Glomerular endothelial cell (primary cell): ENCODE data around the gene STK11. TPM values are rescaled to one million over a fixed set of nuclear protein-coding genes. Genes with fewer than 3 reads are reported as not detected.

ENCODE experiments used
- DNase-seq: peaks from one replicate; pipeline ENCODE4 v3.0.0-alpha.2; 2011; ENCODE audit warnings: low read depth, low spot score; ENCODE audit errors: extremely low read depth
- total RNA-seq: library from RNA; depleted of rRNA; stranded (reverse); fragments of >200 nt; gene quantifications from 2 replicates; pipeline ENCODE4 v1.2.3, GENCODE V29; 2015

Gene STK11
- total RNA-seq, 1 donor from 2014 or later, result 77.7 TPM

DNA sequence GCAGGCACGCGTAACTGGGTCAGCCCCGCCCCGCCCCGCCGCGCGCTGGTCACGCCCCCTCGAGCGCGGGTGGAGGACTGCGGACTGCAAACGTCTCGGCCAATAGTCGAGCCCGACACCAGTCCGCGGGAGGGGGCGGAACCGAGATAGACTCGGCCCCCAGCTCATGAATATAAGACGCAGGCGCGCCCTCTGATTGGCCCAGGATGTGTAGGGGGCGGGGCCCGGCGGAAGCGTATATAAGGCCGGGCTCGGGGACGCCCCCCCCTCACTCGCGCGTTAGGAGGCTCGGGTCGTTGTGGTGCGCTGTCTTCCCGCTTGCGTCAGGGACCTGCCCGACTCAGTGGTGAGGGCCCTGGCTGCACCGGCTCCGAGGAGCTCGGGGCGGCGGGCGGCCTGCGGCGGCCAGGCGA is 63.5 kb downstream of the STK11 start, which contains the start of gene CIRBP:
Gene CIRBP, plus strand, starts transcription at position 268 of the 413 bp plus-strand sequence. CDS start 1,602 bp downstream, outside the sequence.
- no peak for DNase-seq

GRCh38 chr19:1269478-1270212 is 64.1 kb downstream of the STK11 start:
- no peak for DNase-seq

DNA sequence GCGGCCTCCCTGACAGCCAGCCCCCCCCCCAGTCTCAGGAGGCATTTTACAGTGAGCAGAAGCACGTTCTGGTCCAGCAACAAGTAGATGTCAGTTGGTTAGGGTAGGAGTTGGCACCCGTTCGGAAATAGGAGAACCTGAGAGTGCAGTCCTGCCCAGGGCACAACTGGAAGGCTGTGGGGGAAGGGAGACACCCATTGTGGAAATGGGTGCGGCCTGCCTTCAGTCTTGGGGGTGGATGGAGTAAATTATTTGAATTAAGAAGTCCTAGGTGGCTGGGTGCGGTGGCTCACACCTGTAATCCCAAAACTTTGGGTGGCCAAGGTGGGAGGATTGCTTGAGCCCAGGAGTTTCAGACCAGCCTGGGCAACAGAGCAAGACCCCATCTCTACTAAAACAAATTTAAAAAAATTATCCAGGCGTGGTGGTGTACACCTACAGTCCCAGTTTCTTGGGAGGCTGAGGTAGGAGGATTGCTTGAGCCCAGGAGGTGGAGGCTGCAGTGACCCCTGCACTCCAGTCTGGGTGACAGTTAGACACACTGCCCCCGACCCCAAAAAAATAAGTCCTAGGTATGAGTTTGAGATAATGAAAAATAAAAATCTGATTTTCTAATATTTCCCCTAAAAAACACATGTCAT is 64.8 kb downstream of the STK11 start:
- DNase-seq, result no peak

GRCh38 chr19:1270854-1271527 is 65.4 kb downstream of the STK11 start:
- no peak for DNase-seq

GRCh38 chr19:1271528-1272422 is 66.2 kb downstream of the STK11 start:
- no peak for DNase-seq

DNA sequence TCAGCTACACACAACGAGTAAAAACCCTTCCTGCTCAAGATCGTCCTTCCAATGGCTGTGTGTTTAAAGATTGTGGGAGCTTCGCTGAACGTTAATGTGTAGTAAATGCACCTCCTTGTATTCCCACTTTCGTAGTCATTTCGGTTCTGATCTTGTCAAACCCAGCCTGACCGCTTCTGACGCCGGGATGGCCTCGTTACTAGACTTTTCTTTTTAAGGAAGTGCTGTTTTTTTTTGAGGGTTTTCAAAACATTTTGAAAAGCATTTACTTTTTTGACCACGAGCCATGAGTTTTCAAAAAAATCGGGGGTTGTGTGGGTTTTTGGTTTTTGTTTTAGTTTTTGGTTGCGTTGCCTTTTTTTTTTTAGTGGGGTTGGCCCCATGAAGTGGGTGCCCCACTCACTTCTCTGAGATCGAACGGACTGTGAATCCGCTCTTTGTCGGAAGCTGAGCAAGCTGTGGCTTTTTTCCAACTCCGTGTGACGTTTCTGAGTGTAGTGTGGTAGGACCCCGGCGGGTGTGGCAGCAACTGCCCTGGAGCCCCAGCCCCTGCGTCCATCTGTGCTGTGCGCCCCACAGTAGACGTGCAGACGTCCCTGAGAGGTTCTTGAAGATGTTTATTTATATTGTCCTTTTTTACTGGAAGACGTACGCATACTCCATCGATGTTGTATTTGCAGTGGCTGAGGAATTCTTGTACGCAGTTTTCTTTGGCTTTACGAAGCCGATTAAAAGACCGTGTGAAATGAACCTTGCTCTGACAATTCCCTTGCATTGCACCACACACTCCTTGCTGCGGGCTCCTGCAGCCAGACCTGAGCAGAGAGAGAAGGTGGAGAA is 67.1 kb downstream of the STK11 start:
- no peak for DNase-seq

- DNase-seq, result no peak
These were observed 67.9 kb downstream of the STK11 start for GRCh38 chr19:1273263-1274041.

GRCh38 chr19:1274081-1274851 is 68.7 kb downstream of the STK11 start:
- DNase-seq, result no peak

- no peak for DNase-seq
These were observed 69.3 kb downstream of the STK11 start for GRCh38 chr19:1274852-1275259.

GRCh38 chr19:1275260-1275975 is 69.8 kb downstream of the STK11 start, which contains the start of gene FAM174C:
Gene FAM174C (plus strand): TSS chr19:1275530. CDS start chr19:1275550, 20 bp downstream.
- no peak for DNase-seq

- no peak for DNase-seq
These were observed 70.5 kb downstream of the STK11 start for GRCh38 chr19:1275976-1276627.

- no peak for DNase-seq
These were observed 71.0 kb downstream of the STK11 start for GRCh38 chr19:1276628-1277022.

DNA sequence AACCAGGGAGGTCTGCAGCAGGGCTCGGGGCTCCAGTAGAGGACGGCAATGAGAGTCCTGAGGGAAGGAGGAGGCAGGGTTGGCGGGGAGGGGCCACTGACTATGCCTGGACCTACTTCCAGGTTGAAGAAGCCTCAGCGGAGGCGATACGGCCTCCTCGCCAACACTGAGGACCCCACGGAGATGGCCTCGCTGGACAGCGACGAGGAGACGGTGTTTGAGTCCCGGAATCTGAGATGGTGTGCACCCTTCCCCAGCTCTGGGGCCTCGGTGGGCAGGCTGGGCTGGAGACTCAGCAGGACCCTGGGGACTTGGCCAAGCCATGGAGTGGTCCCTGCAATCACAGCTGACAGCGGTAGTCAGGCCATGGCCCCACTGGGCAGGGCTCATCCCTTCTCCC is 71.5 kb downstream of the STK11 start:
- no peak for DNase-seq
